GM10266 (cell line): ENCODE measurements around the gene SLC7A11.

Experiments
- DNase-seq: peaks from one replicate; pipeline ENCODE4 v3.0.0; 2012; ENCODE audit errors: extremely low spot score
- CTCF ChIP-seq: IDR thresholded peaks from 2 replicates; pipeline ENCODE4 v1.5.1; 2012; ENCODE audit warnings: mild to moderate bottlenecking, low read depth; ENCODE audit not compliant: control insufficient read depth, insufficient read depth; ENCODE audit errors: missing control alignments

The SLC7A11 gene

GRCh38 chr4:138163171-138163570 is 79.0 kb downstream of the SLC7A11 start:
- no peak for DNase-seq
- TF ChIP-seq CTCF: no peak

- TF ChIP-seq CTCF: no peak
- no peak for DNase-seq
These were observed 79.9 kb downstream of the SLC7A11 start for GRCh38 chr4:138162259-138162658.

GRCh38 chr4:138161351-138161750 is 80.8 kb downstream of the SLC7A11 start:
- no peak for DNase-seq
- no peak for TF ChIP-seq CTCF

GRCh38 chr4:138158746-138159297 is 83.3 kb downstream of the SLC7A11 start:
- TF ChIP-seq CTCF: no peak
- no peak for DNase-seq

- DNase-seq: no peak
- no peak for TF ChIP-seq CTCF
These were observed 101.3 kb downstream of the SLC7A11 start for GRCh38 chr4:138140879-138141278.

GRCh38 chr4:138138774-138139173 is 103.4 kb downstream of the SLC7A11 start:
- DNase-seq: no peak

GRCh38 chr4:138135610-138136009 is 106.5 kb downstream of the SLC7A11 start:
- DNase-seq: no peak
- TF ChIP-seq CTCF: no peak

More at GRCh38 chr4:138138774-138139173, 103.4 kb downstream of the SLC7A11 start:
- no peak for TF ChIP-seq CTCF
